HG02852 (cell line): ENCODE measurements around the gene IRAG1.
A peak's percentile ranks its signal among the peaks of the same experiment; 100 is the strongest.

Experiments used
- ATAC-seq: cut with Tn5 transposase; IDR thresholded peaks from one replicate; pipeline ENCODE4 v1.9.1; 2021; ENCODE audit warnings: mild to moderate bottlenecking, moderate library complexity; ENCODE audit not compliant: unreplicated experiment

Gene IRAG1

GRCh38 chr11:10669258-10670033 lies 24.1 kb downstream of the IRAG1 start:
- no peak for ATAC-seq

GRCh38 chr11:10667521-10667885 lies 26.1 kb downstream of the IRAG1 start:
- no peak for ATAC-seq

GRCh38 chr11:10666556-10667520 lies 26.7 kb downstream of the IRAG1 start:
- no peak for ATAC-seq

GRCh38 chr11:10664496-10664895 lies 29.1 kb downstream of the IRAG1 start:
- no peak for ATAC-seq

- no peak for ATAC-seq
Measured at GRCh38 chr11:10663990-10664389, 29.6 kb downstream of the IRAG1 start.

- no peak for ATAC-seq
Measured at GRCh38 chr11:10663365-10663764, 30.2 kb downstream of the IRAG1 start.

- ATAC-seq = no peak
Measured at GRCh38 chr11:10660323-10660722, 33.2 kb downstream of the IRAG1 start.

GRCh38 chr11:10659339-10660216 lies 34.0 kb downstream of the IRAG1 start:
- no peak for ATAC-seq

- no peak for ATAC-seq
Measured at GRCh38 chr11:10658621-10659338, 34.8 kb downstream of the IRAG1 start.

GRCh38 chr11:10657308-10658271 lies 36.0 kb downstream of the IRAG1 start:
- ATAC-seq = peak; percentile 73

- ATAC-seq = no peak
Measured at GRCh38 chr11:10655943-10656576, 37.5 kb downstream of the IRAG1 start.

- ATAC-seq = no peak
Measured at GRCh38 chr11:10655227-10655626, 38.3 kb downstream of the IRAG1 start.

GRCh38 chr11:10654811-10655150 lies 38.8 kb downstream of the IRAG1 start:
- no peak for ATAC-seq

- ATAC-seq = no peak
Measured at GRCh38 chr11:10653946-10654810, 39.4 kb downstream of the IRAG1 start.

- no peak for ATAC-seq
Measured at GRCh38 chr11:10653261-10653660, 40.3 kb downstream of the IRAG1 start.

GRCh38 chr11:10651656-10652361 lies 41.7 kb downstream of the IRAG1 start:
- ATAC-seq = no peak

- no peak for ATAC-seq
Measured at GRCh38 chr11:10650630-10651029, 42.9 kb downstream of the IRAG1 start.
